ENCODE measurements around the gene CELSR1. TPM values are rescaled to one million over a fixed set of nuclear protein-coding genes. Genes with fewer than 3 reads are reported as not detected.

The CELSR1 gene
- total and polyA plus RNA-seq, 3 experiments from 2014 or later: 0.15 to 0.33 (median 0.30) TPM

DNA sequence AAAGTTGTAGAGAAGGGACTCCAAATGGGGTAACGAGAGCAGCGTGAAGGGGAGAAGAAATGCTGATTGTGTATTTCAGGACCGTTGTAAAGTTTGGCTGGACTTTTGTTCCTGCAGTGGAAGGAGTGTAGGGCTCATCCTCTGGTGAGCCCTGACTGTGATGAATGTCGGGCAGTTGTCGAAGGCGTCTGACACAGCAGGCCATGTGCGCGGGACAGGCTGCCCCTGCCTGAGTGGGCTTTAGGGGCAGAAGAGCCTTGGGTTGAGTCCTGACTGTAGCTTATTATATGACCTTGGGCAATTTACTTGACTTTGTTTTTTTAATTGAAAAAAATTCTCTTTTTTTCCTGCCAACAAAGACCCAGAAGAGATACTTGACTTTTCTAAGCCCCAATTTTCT is 198.8 kb downstream of the CELSR1 start:
- Histone ChIP-seq H3K36me3 (ENCODE audit: insufficient read depth, low read length) (peaks cover 30% of the 10 kb centered on the region), H3K4me1 (ENCODE audit: insufficient read depth, low read length) (peaks cover 9% of the 10 kb centered on the region), H3K4me3 (ENCODE audit: low read length) (no peak overlapping the region), H3K27me3 (ENCODE audit: insufficient read depth, low read length, poor library complexity, severe bottlenecking) (no peaks in the 10 kb centered on the region), H3K9me3 (ENCODE audit: low read length) (no peaks in the 10 kb centered on the region), H3K27ac (ENCODE audit: low read depth, low read length) (no peak overlapping the region)
- Mint-ChIP-seq H3K4me3 (peak overlapping the region in 3 of 7 donors; percentile 18 to 63 (median 31)), H3K36me3 (peaks cover 11 to 72% (median 12%) of the 10 kb centered on the region in 3 donors), H3K9me3 (no peaks in the 10 kb centered on the region), H3K4me1 (peaks cover 38 to 60% (median 55%) of the 10 kb centered on the region in 3 donors), H3K27ac (peak overlapping the region in 3 of 8 donors; percentile 9 to 77 (median 51)), H3K27me3 (no peaks in the 10 kb centered on the region)
- no peak for DNase-seq
- POLR2A ChIA-PET: no interaction called here
- CTCF ChIA-PET: interaction anchor here (1.0 kb wide), 1 partner anchor 17 kb away, joined by 4 read pairs; no protein-coding TSS in a partner anchor

DNA sequence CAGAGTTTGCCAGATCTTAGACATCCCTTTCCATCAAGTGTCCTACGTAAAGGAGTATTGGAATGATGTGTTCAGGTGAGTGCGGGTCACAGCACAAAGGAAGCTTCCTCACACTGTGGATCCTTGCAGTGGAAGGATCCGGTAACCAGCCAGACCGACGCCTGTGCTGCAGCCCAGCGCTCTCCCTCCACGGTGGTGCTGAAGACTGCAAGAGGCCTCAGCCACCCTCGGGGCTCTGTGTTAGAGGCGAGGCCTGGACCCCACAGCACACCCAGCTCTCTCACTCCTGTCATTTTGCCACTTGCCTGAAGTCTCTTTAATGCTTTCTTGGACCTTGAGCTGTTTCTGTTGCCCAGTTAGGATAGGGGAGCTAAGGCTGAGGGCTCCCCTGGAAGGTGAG is 199.6 kb downstream of the CELSR1 start:
- H3K4me3 ChIP-seq (ENCODE audit: low read length): no peak overlapping the region
- H3K36me3 Mint-ChIP-seq: peaks cover 10 to 65% (median 12%) of the 10 kb centered on the region in 3 donors
- no peaks in the 10 kb centered on the region for H3K9me3 Mint-ChIP-seq
- ChIA-PET CTCF (no interaction called here), POLR2A (no interaction called here)
- no peaks in the 10 kb centered on the region for H3K27me3 ChIP-seq (ENCODE audit: insufficient read depth, low read length, poor library complexity, severe bottlenecking)
- no peaks in the 10 kb centered on the region for H3K9me3 ChIP-seq (ENCODE audit: low read length)
- peak overlapping the region in 4 of 8 donors; percentile 31 to 94 (median 51) for H3K27ac Mint-ChIP-seq
- DNase-seq: no peak
- H3K36me3 ChIP-seq (ENCODE audit: insufficient read depth, low read length): peaks cover 23% of the 10 kb centered on the region
- peaks cover 9% of the 10 kb centered on the region for H3K4me1 ChIP-seq (ENCODE audit: insufficient read depth, low read length)
- peaks cover 38 to 60% (median 55%) of the 10 kb centered on the region in 3 donors for H3K4me1 Mint-ChIP-seq
- H3K27me3 Mint-ChIP-seq: no peaks in the 10 kb centered on the region
- H3K4me3 Mint-ChIP-seq: peak overlapping the region in 6 of 7 donors; percentile 48 to 96 (median 92)
- H3K27ac ChIP-seq (ENCODE audit: low read depth, low read length): no peak overlapping the region

DNA sequence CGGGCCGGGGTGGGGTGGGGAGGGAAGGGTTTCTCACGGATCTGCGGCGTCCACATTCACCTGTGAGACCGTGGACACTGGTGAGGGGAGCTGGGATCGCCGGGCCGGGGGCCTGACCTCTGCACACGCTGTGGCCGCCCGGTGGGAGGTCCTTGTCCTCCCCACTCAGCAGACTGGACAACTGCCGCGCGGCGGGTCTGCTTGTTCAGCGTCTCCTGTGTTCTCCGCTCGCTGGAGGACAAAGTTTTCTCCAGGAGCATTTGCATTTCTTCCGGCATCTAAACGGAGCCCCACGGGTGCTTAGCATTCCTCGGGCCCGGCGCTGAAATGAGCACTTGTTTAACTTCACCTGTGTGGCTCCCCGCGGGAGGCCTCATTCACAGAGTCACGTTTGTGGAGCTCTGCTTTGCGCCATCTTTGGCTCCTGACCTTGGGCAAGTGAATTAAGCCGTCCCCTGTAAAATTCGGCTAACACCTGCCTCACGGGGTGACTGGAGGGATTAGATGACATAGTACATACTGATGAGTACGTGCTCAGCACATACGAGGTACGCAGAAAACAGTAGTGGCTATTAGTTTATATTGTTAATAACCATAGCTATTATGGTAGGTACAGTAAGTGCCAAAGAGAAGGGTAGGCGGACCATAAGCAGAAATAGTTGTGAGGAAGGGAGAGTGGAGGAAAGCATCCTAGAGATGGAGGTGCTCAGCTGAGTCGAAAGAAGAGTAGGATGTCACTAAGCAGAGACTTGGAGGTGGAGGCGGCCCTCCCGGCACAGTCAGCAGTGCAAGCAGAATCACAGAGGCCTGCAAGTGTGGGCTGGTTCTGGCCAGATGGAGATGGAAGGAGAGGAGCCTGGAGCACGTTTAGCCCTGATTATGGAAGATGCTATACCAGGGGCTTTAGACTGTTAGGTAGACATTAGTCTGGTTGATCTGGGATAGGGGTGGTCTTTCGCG is 201.0 kb downstream of the CELSR1 start:
- peak in 1 of 5 donors; percentile 41 for DNase-seq
- H3K27ac Mint-ChIP-seq: peak overlapping the region; percentile 51 to 98 (median 92)
- H3K9me3 Mint-ChIP-seq: no peaks in the 10 kb centered on the region
- peaks cover 36 to 54% (median 53%) of the 10 kb centered on the region in 3 donors for H3K4me1 Mint-ChIP-seq
- no peaks in the 10 kb centered on the region for H3K27me3 Mint-ChIP-seq
- Histone ChIP-seq H3K27ac (ENCODE audit: low read depth, low read length) (peak overlapping the region; percentile 65), H3K27me3 (ENCODE audit: insufficient read depth, low read length, poor library complexity, severe bottlenecking) (no peaks in the 10 kb centered on the region), H3K4me3 (ENCODE audit: low read length) (peak overlapping the region; percentile 58), H3K9me3 (ENCODE audit: low read length) (no peaks in the 10 kb centered on the region), H3K36me3 (ENCODE audit: insufficient read depth, low read length) (peaks cover 20% of the 10 kb centered on the region), H3K4me1 (ENCODE audit: insufficient read depth, low read length) (peaks cover 9% of the 10 kb centered on the region)
- ChIA-PET POLR2A (interaction anchor here (0.5 to 1.0 kb wide), 2 partner anchors 155 to 426 kb away, joined by 3 read pairs; partner anchors contain the start of gene TBC1D22A), CTCF (interaction anchor here (0.9 to 1.2 kb wide), 3 partner anchors 208 to 330 kb away, joined by 3 read pairs; no protein-coding TSS in a partner anchor)
- H3K4me3 Mint-ChIP-seq: peak overlapping the region; percentile 90 to 97 (median 94)
- peaks cover 6 to 50% (median 12%) of the 10 kb centered on the region in 3 donors for H3K36me3 Mint-ChIP-seq

DNA sequence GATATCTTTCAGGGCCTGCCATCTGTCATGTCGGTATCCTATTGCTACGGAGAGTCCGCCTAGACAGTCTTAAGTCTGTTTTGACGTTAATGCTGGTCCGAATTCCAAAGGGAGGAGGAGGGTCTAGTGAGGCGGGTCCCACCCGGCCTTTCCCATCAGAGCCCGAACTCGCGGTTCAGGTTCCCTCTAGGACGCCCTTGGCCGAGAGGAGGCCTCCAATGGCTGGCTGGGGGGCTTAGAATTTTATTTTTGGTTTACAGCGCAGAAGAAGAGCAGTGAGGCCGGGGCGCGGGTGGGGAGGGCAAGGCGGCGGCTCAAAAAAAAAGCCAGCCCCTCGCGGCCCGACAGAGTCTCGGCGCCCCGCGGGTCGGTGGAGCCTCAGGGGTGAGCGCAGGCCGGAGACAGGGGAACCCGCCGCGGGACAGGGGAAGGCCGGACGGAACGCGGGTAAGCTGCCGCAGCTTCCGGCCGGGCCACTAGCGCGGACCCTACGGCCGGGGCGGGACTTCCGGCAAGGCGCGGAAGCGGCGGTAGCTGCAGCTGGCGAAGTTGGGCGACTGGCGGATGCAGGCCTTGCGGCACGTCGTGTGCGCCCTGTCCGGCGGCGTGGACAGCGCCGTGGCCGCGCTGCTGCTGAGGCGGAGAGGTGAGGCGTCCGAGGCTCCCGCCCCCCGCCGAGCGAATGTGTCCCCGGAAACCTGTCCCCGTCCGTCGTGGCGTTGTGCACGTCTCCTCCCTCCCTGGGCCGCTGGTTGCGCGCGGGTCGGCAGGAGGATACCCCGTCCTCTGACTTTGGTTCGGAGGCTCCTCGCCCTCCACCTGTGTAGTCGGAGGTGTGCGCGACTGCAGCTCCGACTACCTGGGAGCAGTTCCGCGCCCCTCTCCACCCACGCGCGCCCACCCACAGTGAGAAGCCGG is 202.0 kb downstream of the CELSR1 start, which contains the start of gene TRMU:
Gene TRMU (plus strand): TSS at position 514 of the 918 bp plus-strand sequence. CDS start 51 bp downstream, at position 565.
- peak within 1 kb of the TSS; percentile 58 for H3K4me3 ChIP-seq (ENCODE audit: low read length)
- POLR2A ChIA-PET: interaction anchor here (1.0 kb wide), 1 partner anchor 427 kb away, joined by 3 read pairs; the partner anchor contains the start of gene TBC1D22A
- H3K4me3 Mint-ChIP-seq: peak within 1 kb of the TSS; percentile 90 to 97 (median 94)
- H3K27me3 ChIP-seq (ENCODE audit: insufficient read depth, low read length, poor library complexity, severe bottlenecking): no peaks in the 10 kb centered on the region
- H3K27ac Mint-ChIP-seq: peak within 1 kb of the TSS; percentile 71 to 98 (median 94)
- H3K9me3 ChIP-seq (ENCODE audit: low read length): no peaks in the 10 kb centered on the region
- H3K27me3 Mint-ChIP-seq: no peaks in the 10 kb centered on the region
- no peaks in the 10 kb centered on the region for H3K9me3 Mint-ChIP-seq
- peak; percentile 60 to 74 (median 61) for DNase-seq
- peaks cover 9% of the 10 kb centered on the region for H3K4me1 ChIP-seq (ENCODE audit: insufficient read depth, low read length)
- peak within 1 kb of the TSS; percentile 65 for H3K27ac ChIP-seq (ENCODE audit: low read depth, low read length)
- CTCF ChIA-PET: interaction anchor here (1.0 kb wide), 1 partner anchor 207 kb away, joined by 3 read pairs; no protein-coding TSS in a partner anchor
- peaks cover 17% of the 10 kb centered on the region for H3K36me3 ChIP-seq (ENCODE audit: insufficient read depth, low read length)
- peaks cover 36 to 48% (median 47%) of the 10 kb centered on the region in 3 donors for H3K4me1 Mint-ChIP-seq
- peaks cover 6 to 43% (median 12%) of the 10 kb centered on the region in 3 donors for H3K36me3 Mint-ChIP-seq

DNA sequence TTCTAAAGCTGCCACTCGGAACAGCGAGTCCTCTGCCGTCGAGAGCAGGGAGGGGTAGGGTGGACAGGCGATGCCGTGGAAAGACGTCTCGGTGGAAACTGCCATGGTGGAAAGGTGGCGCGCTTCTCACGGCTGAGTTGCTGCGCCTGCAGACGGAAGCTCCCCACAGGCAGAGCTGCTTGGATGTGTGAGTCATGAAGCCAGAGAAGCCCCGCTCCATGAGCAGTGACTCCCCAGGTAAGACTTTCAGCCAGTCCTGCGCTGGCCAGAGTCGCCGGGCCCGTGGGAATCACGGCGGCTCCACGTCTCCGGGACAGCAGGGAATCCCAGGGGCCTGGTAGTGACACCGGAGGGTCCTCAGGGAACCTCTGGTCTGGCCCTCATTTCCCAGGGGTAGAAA is 205.9 kb downstream of the CELSR1 start:
- Histone ChIP-seq H3K36me3 (ENCODE audit: insufficient read depth, low read length) (no peaks in the 10 kb centered on the region), H3K27me3 (ENCODE audit: insufficient read depth, low read length, poor library complexity, severe bottlenecking) (no peaks in the 10 kb centered on the region), H3K4me3 (ENCODE audit: low read length) (no peak overlapping the region), H3K4me1 (ENCODE audit: insufficient read depth, low read length) (peaks cover 2% of the 10 kb centered on the region), H3K9me3 (ENCODE audit: low read length) (no peaks in the 10 kb centered on the region), H3K27ac (ENCODE audit: low read depth, low read length) (no peak overlapping the region)
- H3K27ac Mint-ChIP-seq: no peak overlapping the region
- ChIA-PET POLR2A (no interaction called here), CTCF (interaction anchor here (0.9 to 1.4 kb wide), 2 partner anchors 54 to 325 kb away, joined by 3 read pairs; no protein-coding TSS in a partner anchor)
- H3K27me3 Mint-ChIP-seq: no peaks in the 10 kb centered on the region
- DNase-seq: no peak
- no peak overlapping the region for H3K4me3 Mint-ChIP-seq
- H3K9me3 Mint-ChIP-seq: no peaks in the 10 kb centered on the region
- peaks cover 6 to 15% (median 13%) of the 10 kb centered on the region in 3 donors for H3K4me1 Mint-ChIP-seq
- peaks cover 0 to 8% (median 0%) of the 10 kb centered on the region in 3 donors for H3K36me3 Mint-ChIP-seq

DNA sequence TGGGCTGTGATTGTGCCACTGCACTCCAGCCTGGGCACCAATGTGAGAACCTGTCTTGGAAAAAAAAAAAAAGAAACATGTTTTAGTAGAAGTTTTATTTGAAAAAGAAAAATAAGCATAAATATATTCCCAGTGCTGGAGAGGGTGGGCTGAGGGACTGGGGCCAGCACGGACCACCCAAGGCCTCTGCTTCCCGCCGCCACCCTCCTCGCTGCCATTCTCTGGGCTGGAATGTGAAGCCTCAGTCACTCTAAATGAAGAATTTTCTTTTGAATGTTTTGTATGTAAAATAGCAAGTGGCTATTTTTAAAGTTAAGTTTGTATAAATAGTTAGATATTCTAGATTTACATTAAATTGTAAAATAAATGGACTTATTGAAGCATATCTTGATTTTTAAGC is 207.0 kb downstream of the CELSR1 start:
- H3K4me1 ChIP-seq (ENCODE audit: insufficient read depth, low read length): no peaks in the 10 kb centered on the region
- H3K4me3 ChIP-seq (ENCODE audit: low read length): no peak overlapping the region
- no peaks in the 10 kb centered on the region for H3K9me3 ChIP-seq (ENCODE audit: low read length)
- no peak overlapping the region for H3K4me3 Mint-ChIP-seq
- CTCF ChIA-PET: no interaction called here
- peaks cover 2 to 11% (median 9%) of the 10 kb centered on the region in 3 donors for H3K4me1 Mint-ChIP-seq
- H3K9me3 Mint-ChIP-seq: no peaks in the 10 kb centered on the region
- no peaks in the 10 kb centered on the region for H3K27me3 Mint-ChIP-seq
- POLR2A ChIA-PET: no interaction called here
- H3K36me3 Mint-ChIP-seq: peaks cover 0 to 3% (median 0%) of the 10 kb centered on the region in 3 donors
- H3K27me3 ChIP-seq (ENCODE audit: insufficient read depth, low read length, poor library complexity, severe bottlenecking): no peaks in the 10 kb centered on the region
- no peaks in the 10 kb centered on the region for H3K36me3 ChIP-seq (ENCODE audit: insufficient read depth, low read length)
- no peak overlapping the region for H3K27ac Mint-ChIP-seq
- DNase-seq: no peak
- no peak overlapping the region for H3K27ac ChIP-seq (ENCODE audit: low read depth, low read length)

DNA sequence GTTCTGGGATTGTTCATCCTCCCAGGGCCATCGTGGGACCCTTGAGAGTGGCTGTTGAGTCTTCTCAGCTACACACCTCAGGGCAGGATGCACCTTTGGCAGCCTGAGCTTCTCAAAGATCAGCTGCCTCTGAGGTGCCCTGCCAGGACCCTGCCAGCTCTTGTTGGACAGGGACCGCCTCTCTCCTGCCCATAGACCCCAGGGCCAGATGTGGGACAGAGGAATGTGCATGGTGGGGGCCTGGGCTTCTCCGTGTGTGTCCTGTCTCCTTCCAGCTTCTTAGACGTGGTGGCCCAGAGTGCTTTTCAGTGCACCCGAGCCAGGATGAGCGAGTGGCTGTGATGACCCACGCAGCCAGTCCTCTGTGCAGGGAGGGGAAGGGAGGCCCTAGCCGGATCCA is 207.8 kb downstream of the CELSR1 start:
- Mint-ChIP-seq H3K4me3 (no peak overlapping the region), H3K27ac (peak overlapping the region in 1 of 8 donors; percentile 38), H3K4me1 (peaks cover 0 to 4% (median 4%) of the 10 kb centered on the region in 3 donors), H3K27me3 (no peaks in the 10 kb centered on the region), H3K36me3 (no peaks in the 10 kb centered on the region), H3K9me3 (no peaks in the 10 kb centered on the region)
- no peaks in the 10 kb centered on the region for H3K36me3 ChIP-seq (ENCODE audit: insufficient read depth, low read length)
- no peak overlapping the region for H3K27ac ChIP-seq (ENCODE audit: low read depth, low read length)
- no peaks in the 10 kb centered on the region for H3K4me1 ChIP-seq (ENCODE audit: insufficient read depth, low read length)
- H3K9me3 ChIP-seq (ENCODE audit: low read length): no peaks in the 10 kb centered on the region
- no peak for DNase-seq
- ChIA-PET POLR2A (no interaction called here), CTCF (no interaction called here)
- no peak overlapping the region for H3K4me3 ChIP-seq (ENCODE audit: low read length)
- H3K27me3 ChIP-seq (ENCODE audit: insufficient read depth, low read length, poor library complexity, severe bottlenecking): no peaks in the 10 kb centered on the region
